ENCODE measurements around the gene CCDC88B. TPM values are rescaled to one million over a fixed set of nuclear protein-coding genes. Genes with fewer than 3 reads are reported as not detected.

The CCDC88B gene
- total and polyA plus RNA-seq, 4 donors: 3.5 to 4.9 (median 4.0) TPM

DNA sequence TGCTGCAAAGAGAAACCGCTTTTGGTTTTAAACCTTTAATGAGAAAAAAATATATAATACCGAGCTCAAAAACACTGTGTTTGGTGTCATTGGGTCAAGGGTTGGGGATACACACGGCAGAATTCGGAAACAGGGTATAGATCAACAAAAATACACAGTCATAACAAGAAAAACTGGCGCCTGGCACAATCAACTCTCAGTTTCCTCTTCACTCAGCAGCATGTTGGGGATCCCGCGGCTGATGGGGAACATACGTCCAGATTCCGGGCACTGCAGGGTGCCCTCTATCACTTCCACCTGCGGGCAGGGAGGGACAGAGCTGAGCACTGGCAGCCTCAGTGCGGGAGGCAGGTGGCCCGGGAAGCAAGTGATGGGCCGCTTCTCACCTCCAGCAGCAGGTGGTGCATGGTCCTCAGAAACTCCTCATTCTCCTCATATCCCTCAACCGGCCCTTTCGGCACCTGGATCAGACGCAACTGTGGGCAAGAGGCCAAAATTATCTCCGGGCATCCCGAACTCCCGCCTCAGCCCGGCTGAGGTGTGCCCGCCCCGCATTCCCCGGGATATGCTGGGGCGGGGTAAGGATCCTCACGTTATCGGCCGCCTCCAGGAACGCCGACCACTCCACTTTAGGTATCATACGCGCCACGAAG is 23.2 kb upstream of the CCDC88B start:
- 3% methylated on average over 32 of the region's 32 CpGs for WGBS
- no peaks in the 10 kb centered on the region for H3K9me3 ChIP-seq (ENCODE audit: control insufficient read depth in 4 of 4, low read length in 3 of 4)
- H3K9ac ChIP-seq (ENCODE audit: low read depth in 1 of 2, low read length in 2 of 2): peak overlapping the region; percentile 61 to 77
- peak overlapping the region; percentile 93 to 98 for H3K27ac ChIP-seq (ENCODE audit: low read depth in 1 of 2, low read length in 2 of 2)
- peaks cover 5 to 43% (median 32%) of the 10 kb centered on the region in 4 donors for H3K4me1 ChIP-seq (ENCODE audit: control insufficient read depth in 4 of 4, insufficient read depth in 4 of 4, low read length in 3 of 4)
- H3K4me3 ChIP-seq (ENCODE audit: low read depth in 1 of 3, low read length in 3 of 3): peak overlapping the region; percentile 54 to 76 (median 63)
- no peaks in the 10 kb centered on the region for H3K27me3 ChIP-seq (ENCODE audit: control insufficient read depth in 4 of 4, insufficient read depth in 4 of 4, low read length in 3 of 4)
- no peak for DNase-seq (ENCODE audit: low spot score)
- peak in 1 of 2 donors; percentile 29 for TF ChIP-seq RAD21 (IDR thresholded peaks at IDR 0.05)
- TF ChIP-seq, protein P1, sequence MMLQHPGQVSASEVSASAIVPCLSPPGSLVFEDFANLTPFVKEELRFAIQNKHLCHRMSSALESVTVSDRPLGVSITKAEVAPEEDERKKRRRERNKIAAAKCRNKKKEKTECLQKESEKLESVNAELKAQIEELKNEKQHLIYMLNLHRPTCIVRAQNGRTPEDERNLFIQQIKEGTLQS (IDR thresholded peaks at IDR 0.05): no peak
- H3K36me3 ChIP-seq (ENCODE audit: control insufficient read depth in 4 of 4, insufficient read depth in 3 of 4, low read depth in 1 of 4, low read length in 3 of 4): peaks cover 4 to 41% (median 12%) of the 10 kb centered on the region in 4 donors

DNA sequence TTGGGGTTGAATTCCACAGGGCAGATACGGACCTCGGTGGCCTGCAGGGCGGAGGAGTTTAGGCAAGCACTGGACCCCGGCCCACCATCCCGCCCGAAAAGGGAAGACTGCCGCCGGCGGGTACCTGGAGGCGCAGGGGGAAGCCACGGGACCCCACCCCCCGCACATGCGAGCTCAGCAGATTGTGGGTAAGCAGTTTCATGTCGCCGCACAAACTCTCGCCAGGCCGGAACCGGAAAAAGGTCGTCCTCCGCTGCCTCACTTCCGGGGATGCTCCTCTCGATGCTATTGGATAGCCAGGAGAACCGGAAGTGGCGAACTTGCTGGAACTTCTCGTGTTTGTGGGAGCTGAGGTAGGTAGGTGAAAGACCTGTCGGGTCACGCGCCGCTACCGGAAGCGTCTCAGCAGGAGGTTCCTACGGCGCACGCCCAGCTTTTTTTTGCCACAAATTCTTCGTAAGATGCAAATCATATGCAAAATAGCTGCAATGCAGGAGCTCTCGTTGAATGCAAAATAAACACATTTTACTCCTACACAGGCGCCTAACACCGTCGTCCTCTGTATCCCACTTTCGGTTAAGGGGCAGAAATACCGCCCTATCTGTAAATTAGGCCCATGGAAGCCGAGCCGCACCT is 22.6 kb upstream of the CCDC88B start, which contains the start of gene TRMT112:
Gene TRMT112 (minus strand): TSS at position 235 of the 636 bp plus-strand sequence. CDS start 33 bp downstream, at position 202.
- peak within 1 kb of the TSS; percentile 61 to 77 for H3K9ac ChIP-seq (ENCODE audit: low read depth in 1 of 2, low read length in 2 of 2)
- under 1% methylated on average over 43 of the region's 43 CpGs for WGBS
- peaks cover 5 to 42% (median 31%) of the 10 kb centered on the region in 4 donors for H3K4me1 ChIP-seq (ENCODE audit: control insufficient read depth in 4 of 4, insufficient read depth in 4 of 4, low read length in 3 of 4)
- TF ChIP-seq HNF4A (conservative IDR thresholded peaks at IDR 0.05) (peak in 1 of 2 donors; percentile 16), FOXA2 (IDR thresholded peaks at IDR 0.05) (peak; percentile 5), HNF4G (IDR thresholded peaks at IDR 0.05) (no peak), EGR1 (IDR thresholded peaks at IDR 0.05; ENCODE audit: low read depth in 2 of 2) (peak in 1 of 2 donors; percentile 68), RXRA (IDR thresholded peaks at IDR 0.05) (peak; percentile 82 to 83), YY1 (IDR thresholded peaks at IDR 0.05) (no peak), NR2F2 (IDR thresholded peaks at IDR 0.05) (peak; percentile 57), FOXA1 (IDR thresholded peaks at IDR 0.05) (no peak), RAD21 (IDR thresholded peaks at IDR 0.05) (no peak), SP1 (IDR thresholded peaks at IDR 0.05) (peak; percentile 84), JUND (IDR thresholded peaks at IDR 0.05) (peak in 1 of 2 donors; percentile 26), ZBTB33 (IDR thresholded peaks at IDR 0.05) (peak; percentile 61), GABPA (IDR thresholded peaks at IDR 0.05 in 1 of 2, conservative IDR thresholded peaks at IDR 0.05 in 1 of 2) (peak; percentile 99), TAF1 (conservative IDR thresholded peaks at IDR 0.05) (no peak)
- TF ChIP-seq, protein P1 (IDR thresholded peaks at IDR 0.05): no peak
- TF ChIP-seq, protein P2, sequence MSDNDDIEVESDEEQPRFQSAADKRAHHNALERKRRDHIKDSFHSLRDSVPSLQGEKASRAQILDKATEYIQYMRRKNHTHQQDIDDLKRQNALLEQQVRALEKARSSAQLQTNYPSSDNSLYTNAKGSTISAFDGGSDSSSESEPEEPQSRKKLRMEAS (IDR thresholded peaks at IDR 0.05): peak; percentile 94
- TF ChIP-seq, protein P3, sequence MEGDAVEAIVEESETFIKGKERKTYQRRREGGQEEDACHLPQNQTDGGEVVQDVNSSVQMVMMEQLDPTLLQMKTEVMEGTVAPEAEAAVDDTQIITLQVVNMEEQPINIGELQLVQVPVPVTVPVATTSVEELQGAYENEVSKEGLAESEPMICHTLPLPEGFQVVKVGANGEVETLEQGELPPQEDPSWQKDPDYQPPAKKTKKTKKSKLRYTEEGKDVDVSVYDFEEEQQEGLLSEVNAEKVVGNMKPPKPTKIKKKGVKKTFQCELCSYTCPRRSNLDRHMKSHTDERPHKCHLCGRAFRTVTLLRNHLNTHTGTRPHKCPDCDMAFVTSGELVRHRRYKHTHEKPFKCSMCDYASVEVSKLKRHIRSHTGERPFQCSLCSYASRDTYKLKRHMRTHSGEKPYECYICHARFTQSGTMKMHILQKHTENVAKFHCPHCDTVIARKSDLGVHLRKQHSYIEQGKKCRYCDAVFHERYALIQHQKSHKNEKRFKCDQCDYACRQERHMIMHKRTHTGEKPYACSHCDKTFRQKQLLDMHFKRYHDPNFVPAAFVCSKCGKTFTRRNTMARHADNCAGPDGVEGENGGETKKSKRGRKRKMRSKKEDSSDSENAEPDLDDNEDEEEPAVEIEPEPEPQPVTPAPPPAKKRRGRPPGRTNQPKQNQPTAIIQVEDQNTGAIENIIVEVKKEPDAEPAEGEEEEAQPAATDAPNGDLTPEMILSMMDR (IDR thresholded peaks at IDR 0.05; ENCODE audit: low read depth, low read length, missing input control): no peak
- TF ChIP-seq, protein P4, sequence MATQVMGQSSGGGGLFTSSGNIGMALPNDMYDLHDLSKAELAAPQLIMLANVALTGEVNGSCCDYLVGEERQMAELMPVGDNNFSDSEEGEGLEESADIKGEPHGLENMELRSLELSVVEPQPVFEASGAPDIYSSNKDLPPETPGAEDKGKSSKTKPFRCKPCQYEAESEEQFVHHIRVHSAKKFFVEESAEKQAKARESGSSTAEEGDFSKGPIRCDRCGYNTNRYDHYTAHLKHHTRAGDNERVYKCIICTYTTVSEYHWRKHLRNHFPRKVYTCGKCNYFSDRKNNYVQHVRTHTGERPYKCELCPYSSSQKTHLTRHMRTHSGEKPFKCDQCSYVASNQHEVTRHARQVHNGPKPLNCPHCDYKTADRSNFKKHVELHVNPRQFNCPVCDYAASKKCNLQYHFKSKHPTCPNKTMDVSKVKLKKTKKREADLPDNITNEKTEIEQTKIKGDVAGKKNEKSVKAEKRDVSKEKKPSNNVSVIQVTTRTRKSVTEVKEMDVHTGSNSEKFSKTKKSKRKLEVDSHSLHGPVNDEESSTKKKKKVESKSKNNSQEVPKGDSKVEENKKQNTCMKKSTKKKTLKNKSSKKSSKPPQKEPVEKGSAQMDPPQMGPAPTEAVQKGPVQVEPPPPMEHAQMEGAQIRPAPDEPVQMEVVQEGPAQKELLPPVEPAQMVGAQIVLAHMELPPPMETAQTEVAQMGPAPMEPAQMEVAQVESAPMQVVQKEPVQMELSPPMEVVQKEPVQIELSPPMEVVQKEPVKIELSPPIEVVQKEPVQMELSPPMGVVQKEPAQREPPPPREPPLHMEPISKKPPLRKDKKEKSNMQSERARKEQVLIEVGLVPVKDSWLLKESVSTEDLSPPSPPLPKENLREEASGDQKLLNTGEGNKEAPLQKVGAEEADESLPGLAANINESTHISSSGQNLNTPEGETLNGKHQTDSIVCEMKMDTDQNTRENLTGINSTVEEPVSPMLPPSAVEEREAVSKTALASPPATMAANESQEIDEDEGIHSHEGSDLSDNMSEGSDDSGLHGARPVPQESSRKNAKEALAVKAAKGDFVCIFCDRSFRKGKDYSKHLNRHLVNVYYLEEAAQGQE (IDR thresholded peaks at IDR 0.05): no peak
- peak within 1 kb of the TSS; percentile 93 to 98 for H3K27ac ChIP-seq (ENCODE audit: low read depth in 1 of 2, low read length in 2 of 2)
- no peaks in the 10 kb centered on the region for H3K9me3 ChIP-seq (ENCODE audit: control insufficient read depth in 4 of 4, low read length in 3 of 4)
- peaks cover 4 to 44% (median 12%) of the 10 kb centered on the region in 4 donors for H3K36me3 ChIP-seq (ENCODE audit: control insufficient read depth in 4 of 4, insufficient read depth in 3 of 4, low read depth in 1 of 4, low read length in 3 of 4)
- no peaks in the 10 kb centered on the region for H3K27me3 ChIP-seq (ENCODE audit: control insufficient read depth in 4 of 4, insufficient read depth in 4 of 4, low read length in 3 of 4)
- DNase-seq (ENCODE audit: low spot score): peak; percentile 92
- peak within 1 kb of the TSS; percentile 63 to 77 (median 76) for H3K4me3 ChIP-seq (ENCODE audit: low read depth in 1 of 3, low read length in 3 of 3)

Measured in liver (tissue), 9 donors.